ENCODE measurements around the gene FBXO11.

DNA sequence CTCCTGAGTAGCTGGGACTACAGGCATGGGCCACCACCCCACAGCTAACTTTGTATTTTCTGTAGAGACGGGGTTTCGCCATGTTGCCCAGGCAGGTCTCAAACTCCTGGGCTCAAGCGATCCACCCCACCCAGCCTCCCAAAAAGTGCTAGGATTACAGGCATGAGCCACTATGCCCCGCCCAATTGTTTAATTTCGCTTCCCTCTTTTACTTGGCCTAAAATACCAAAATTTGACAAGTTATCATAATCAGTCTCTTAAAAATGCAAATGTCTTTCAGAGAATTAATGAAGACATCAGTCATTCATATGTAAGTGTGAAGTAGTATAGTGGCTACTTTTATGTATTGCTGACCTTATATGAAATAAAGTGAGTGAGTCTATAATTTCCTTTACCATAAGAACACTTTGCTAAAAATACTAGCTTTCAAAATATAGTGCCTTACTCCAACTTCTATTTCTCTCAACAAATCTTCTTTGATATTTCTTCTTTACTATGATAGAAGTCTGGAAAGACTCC is 9.8 kb downstream of the FBXO11 start:
- TF ChIP-seq, protein P1, sequence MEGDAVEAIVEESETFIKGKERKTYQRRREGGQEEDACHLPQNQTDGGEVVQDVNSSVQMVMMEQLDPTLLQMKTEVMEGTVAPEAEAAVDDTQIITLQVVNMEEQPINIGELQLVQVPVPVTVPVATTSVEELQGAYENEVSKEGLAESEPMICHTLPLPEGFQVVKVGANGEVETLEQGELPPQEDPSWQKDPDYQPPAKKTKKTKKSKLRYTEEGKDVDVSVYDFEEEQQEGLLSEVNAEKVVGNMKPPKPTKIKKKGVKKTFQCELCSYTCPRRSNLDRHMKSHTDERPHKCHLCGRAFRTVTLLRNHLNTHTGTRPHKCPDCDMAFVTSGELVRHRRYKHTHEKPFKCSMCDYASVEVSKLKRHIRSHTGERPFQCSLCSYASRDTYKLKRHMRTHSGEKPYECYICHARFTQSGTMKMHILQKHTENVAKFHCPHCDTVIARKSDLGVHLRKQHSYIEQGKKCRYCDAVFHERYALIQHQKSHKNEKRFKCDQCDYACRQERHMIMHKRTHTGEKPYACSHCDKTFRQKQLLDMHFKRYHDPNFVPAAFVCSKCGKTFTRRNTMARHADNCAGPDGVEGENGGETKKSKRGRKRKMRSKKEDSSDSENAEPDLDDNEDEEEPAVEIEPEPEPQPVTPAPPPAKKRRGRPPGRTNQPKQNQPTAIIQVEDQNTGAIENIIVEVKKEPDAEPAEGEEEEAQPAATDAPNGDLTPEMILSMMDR (IDR thresholded peaks at IDR 0.05): no peak
- TF ChIP-seq EP300 (IDR thresholded peaks at IDR 0.05; ENCODE audit: borderline replicate concordance in 1 of 2, low read depth in 1 of 2, low read length in 1 of 2) (no peak), GATA2 (CRISPR knock-in tag; IDR thresholded peaks at IDR 0.05) (no peak), FOXM1 (IDR thresholded peaks at IDR 0.05; ENCODE audit: low read depth) (no peak), RXRA (IDR thresholded peaks at IDR 0.05; ENCODE audit: borderline replicate concordance, low read depth) (no peak), EZH2phosphoT487 (IDR thresholded peaks at IDR 0.05; ENCODE audit: borderline replicate concordance, low read depth) (no peak), YY1 (IDR thresholded peaks at IDR 0.05; ENCODE audit: low read depth) (no peak)
- TF ChIP-seq, protein P2, sequence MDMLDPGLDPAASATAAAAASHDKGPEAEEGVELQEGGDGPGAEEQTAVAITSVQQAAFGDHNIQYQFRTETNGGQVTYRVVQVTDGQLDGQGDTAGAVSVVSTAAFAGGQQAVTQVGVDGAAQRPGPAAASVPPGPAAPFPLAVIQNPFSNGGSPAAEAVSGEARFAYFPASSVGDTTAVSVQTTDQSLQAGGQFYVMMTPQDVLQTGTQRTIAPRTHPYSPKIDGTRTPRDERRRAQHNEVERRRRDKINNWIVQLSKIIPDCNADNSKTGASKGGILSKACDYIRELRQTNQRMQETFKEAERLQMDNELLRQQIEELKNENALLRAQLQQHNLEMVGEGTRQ (IDR thresholded peaks at IDR 0.05; ENCODE audit: borderline replicate concordance, low read depth, low read length): no peak

Measured in SK-N-SH (cell line).